HCT116 (cell line): ENCODE data around the gene HUS1. TPM values are rescaled to one million over a fixed set of nuclear protein-coding genes. Genes with fewer than 3 reads are reported as not detected.

Experiments
- ATAC-seq: fragments of 200-7000 bp; cut with Tn5 transposase; 2 replicates; pipeline ENCODE4 v1.9.1; 2020; ENCODE audit warnings: mild to moderate bottlenecking, moderate library complexity
- BruUV-seq: library from RNA; stranded (reverse); fragments of 400-500 nt; replicated peaks from 2 replicates; lab custom pipeline; 2021; lab: Mats Ljungman, UMichigan
- CTCF ChIA-PET: fragments of 300-600 bp; sonication (Branson Sonifier 250); formaldehyde crosslinking; loops from one replicate; lab custom pipeline; 2021; ENCODE audit warnings: antibody characterized with exemption; lab: Charles Lee
- POLR2A ChIA-PET: fragments of 300-600, 350-600 bp; sonication (Branson Sonifier 250); formaldehyde crosslinking; loops from one replicate; lab custom pipeline; 2021; ENCODE audit warnings: antibody characterized with exemption; lab: Charles Lee
- RAD21 ChIA-PET, 2 experiments: fragments of 300-600 bp; sonication (Branson Sonifier 250); formaldehyde crosslinking; loops; one replicate each; lab custom pipeline; 2023; ENCODE audit warnings: low total read pairs in 2 of 2; ENCODE audit not compliant: uncharacterized antibody in 2 of 2, unreplicated experiment in 2 of 2, low non-redundant PET in 1 of 2; lab: Charles Lee
- DNase-seq: peaks from one replicate; pipeline ENCODE4 v3.0.0-alpha.2; 2010; ENCODE audit warnings: low read depth, low spot score
- H2AFZ ChIP-seq: fragments of 200-600 bp; shearing (Covaris generic), sonication (generic); 2 replicates; pipeline ENCODE4 v1.6.1; 2017; ENCODE audit warnings: low read depth, mixed run types, mixed read lengths, antibody characterized with exemption, low read length; ENCODE audit not compliant: poor library complexity, severe bottlenecking
- H3K27ac ChIP-seq: 2 replicates; pipeline ENCODE4 v1.5.1; 2012; ENCODE audit warnings: low read depth, low read length
- H3K27me3 ChIP-seq: fragments of 200-600 bp; sonication (generic); 2 replicates; pipeline ENCODE4 v1.6.1; 2016; ENCODE audit warnings: mixed run types, low read length, mixed read lengths; ENCODE audit not compliant: insufficient read depth
- H3K36me3 ChIP-seq, 2 experiments: fragments of 200-500 bp in 1 of 2; fragments of 200-600 bp in 1 of 2; sonication (Bioruptor generic) in 1 of 2; sonication (generic) in 1 of 2; 2 replicates each; pipeline versions ENCODE4 v1.5.1 to v1.6.1; 2014 to 2016; ENCODE audit warnings: low read length in 2 of 2, inconsistent platforms in 1 of 2, mixed read lengths in 1 of 2, mixed run types in 1 of 2; ENCODE audit not compliant: insufficient read depth in 2 of 2, control insufficient read depth in 1 of 2
- H3K4me1 ChIP-seq, 2 experiments: fragments of 200-600 bp in 1 of 2; sonication (generic) in 1 of 2; 2 replicates each; pipeline versions ENCODE4 v1.5.1 to v1.6.1; 2012 to 2017; ENCODE audit warnings: low read length in 2 of 2, inconsistent platforms in 1 of 2, mild to moderate bottlenecking in 1 of 2, mixed read lengths in 1 of 2, mixed run types in 1 of 2, moderate library complexity in 1 of 2; ENCODE audit not compliant: insufficient read depth in 2 of 2, control insufficient read depth in 1 of 2
- H3K4me2 ChIP-seq: fragments of 200-600 bp; sonication (generic); 2 replicates; pipeline ENCODE4 v1.6.1; 2017; ENCODE audit warnings: mixed run types, low read length, mixed read lengths
- H3K4me3 ChIP-seq, 2 experiments: fragments of 200-600 bp in 1 of 2; sonication (generic) in 1 of 2; replicated peaks in 1 of 2; 2 replicates each; pipeline ENCODE4 v1.5.1; 2011 to 2016; ENCODE audit warnings: low read length in 2 of 2, control low read depth in 1 of 2, low read depth in 1 of 2, mild to moderate bottlenecking in 1 of 2, mixed read lengths in 1 of 2, mixed run types in 1 of 2
- H3K79me2 ChIP-seq: fragments of 200-600 bp; sonication (generic); 2 replicates; pipeline ENCODE4 v1.6.1; 2017; ENCODE audit warnings: mild to moderate bottlenecking, mixed run types, low read length, moderate library complexity, mixed read lengths; ENCODE audit not compliant: insufficient read depth
- H3K9ac ChIP-seq: fragments of 200-600 bp; sonication (generic); 2 replicates; pipeline ENCODE4 v1.6.1; 2016; ENCODE audit warnings: low read length, mixed read lengths
- H3K9me2 ChIP-seq: fragments of 200-600 bp; sonication (generic), shearing (Covaris generic); 2 replicates; pipeline ENCODE4 v1.6.1; 2017; ENCODE audit warnings: mixed run types, mild to moderate bottlenecking, moderate library complexity; ENCODE audit not compliant: insufficient read depth
- H3K9me3 ChIP-seq, 2 experiments: fragments of 200-500 bp in 1 of 2; fragments of 200-600 bp in 1 of 2; sonication (Bioruptor generic) in 1 of 2; sonication (generic) in 1 of 2; 2 replicates each; pipeline ENCODE4 v1.6.1; 2014 to 2017; ENCODE audit warnings: low read length in 2 of 2, mixed read lengths in 2 of 2, inconsistent platforms in 1 of 2, low read depth in 1 of 2, mild to moderate bottlenecking in 1 of 2, mixed run types in 1 of 2, moderate library complexity in 1 of 2; ENCODE audit not compliant: control insufficient read depth in 1 of 2, insufficient read depth in 1 of 2
- H4K20me1 ChIP-seq: fragments of 200-600 bp; sonication (generic), shearing (Covaris generic); 2 replicates; pipeline ENCODE4 v1.6.1; 2017; ENCODE audit warnings: mixed run types, mild to moderate bottlenecking, moderate library complexity; ENCODE audit not compliant: insufficient read depth
- RAD21 ChIP-seq: IDR thresholded peaks from 2 replicates; pipeline ENCODE4 v1.6.1; 2012; ENCODE audit warnings: low read depth, mild to moderate bottlenecking
- ZNF274 ChIP-seq: fragments of 200-500 bp; sonication (Bioruptor generic); IDR thresholded peaks from 2 replicates; pipeline ENCODE4 v1.6.1; 2014; ENCODE audit warnings: mild to moderate bottlenecking, low read depth, low read length, inconsistent platforms
- intact Hi-C: fragments of 100-400 bp; cut with micrococcal nuclease; formaldehyde crosslinking; loops from 2 replicates; pipeline ENCODE4 v1.10.0; 2022
- total RNA-seq: library from RNA; stranded (reverse); gene quantifications from one replicate; pipeline ENCODE4 v1.2.1, GENCODE V29; 2021; ENCODE audit not compliant: unreplicated experiment
- TF ChIP-seq, protein P1 (sequence below), 3 experiments: fragments of 200-600 bp in 1 of 3; sonication (generic) in 1 of 3; IDR thresholded peaks in 2 of 3; conservative IDR thresholded peaks in 1 of 3; 2 replicates each; pipeline ENCODE4 v1.5.1; 2012 to 2017; ENCODE audit warnings: low read depth in 2 of 3, low read length in 2 of 3, antibody characterized with exemption in 1 of 3, borderline replicate concordance in 1 of 3, control low read depth in 1 of 3, mild to moderate bottlenecking in 1 of 3, mixed read lengths in 1 of 3, mixed run types in 1 of 3, moderate library complexity in 1 of 3; ENCODE audit not compliant: insufficient read depth in 1 of 3

Gene HUS1
- total RNA-seq, 1 experiment from 2014 or later, result 30.0 TPM

DNA sequence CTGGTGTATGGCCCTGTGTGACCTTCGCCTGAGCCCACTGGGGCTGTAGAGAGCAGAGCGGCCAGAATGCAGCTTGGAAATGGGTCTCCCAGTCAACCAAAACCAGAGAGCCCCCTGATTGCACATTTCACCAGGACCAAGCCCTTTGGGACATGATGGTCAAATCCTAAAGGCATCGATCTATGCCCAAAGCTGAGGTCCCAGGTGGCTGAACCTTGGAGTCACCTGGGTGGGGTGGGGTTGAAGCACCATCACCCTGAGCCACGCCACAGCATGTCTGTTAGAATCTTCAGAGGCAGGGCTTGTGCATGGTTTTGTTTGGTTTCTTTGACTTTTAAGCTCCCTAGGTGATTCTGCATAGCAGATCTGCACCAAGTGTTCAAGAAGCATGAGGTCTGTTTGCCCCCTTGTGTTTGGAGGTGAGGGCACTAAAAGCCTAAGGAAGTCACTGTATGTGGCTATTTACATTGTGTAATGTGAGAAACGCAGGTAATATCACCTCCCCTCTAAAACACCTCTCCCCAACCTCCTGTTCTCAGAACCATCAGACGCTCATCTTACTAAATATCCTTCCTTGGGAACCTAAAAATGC lies 40.7 kb downstream of the HUS1 start:
- intact Hi-C loops, result no loop called here
- Histone ChIP-seq H3K9me2 (no peaks in the 10 kb centered on the region), H3K4me2 (no peak overlapping the region), H3K27me3 (no peaks in the 10 kb centered on the region), H3K27ac (no peak overlapping the region), H3K9me3 (no peaks in the 10 kb centered on the region), H3K4me1 (peaks cover 0 to 9% of the 10 kb centered on the region in 2 experiments; a peak in 2 of 4 replicates), H3K4me3 (no peak overlapping the region), H3K79me2 (no peaks in the 10 kb centered on the region), H4K20me1 (no peaks in the 10 kb centered on the region), H2AFZ (no peak overlapping the region)
- BruUV-seq, result no TSS peak
- CTCF ChIA-PET, result interaction anchor here (1.2 to 2.6 kb wide), 2 partner anchors 216 to 672 kb away, joined by 3 to 15 read pairs; no protein-coding TSS in a partner anchor
- ATAC-seq, result no peak
- TF ChIP-seq RAD21 (peak; percentile 43), ZNF274 (no peak)
- TF ChIP-seq, protein P1, sequence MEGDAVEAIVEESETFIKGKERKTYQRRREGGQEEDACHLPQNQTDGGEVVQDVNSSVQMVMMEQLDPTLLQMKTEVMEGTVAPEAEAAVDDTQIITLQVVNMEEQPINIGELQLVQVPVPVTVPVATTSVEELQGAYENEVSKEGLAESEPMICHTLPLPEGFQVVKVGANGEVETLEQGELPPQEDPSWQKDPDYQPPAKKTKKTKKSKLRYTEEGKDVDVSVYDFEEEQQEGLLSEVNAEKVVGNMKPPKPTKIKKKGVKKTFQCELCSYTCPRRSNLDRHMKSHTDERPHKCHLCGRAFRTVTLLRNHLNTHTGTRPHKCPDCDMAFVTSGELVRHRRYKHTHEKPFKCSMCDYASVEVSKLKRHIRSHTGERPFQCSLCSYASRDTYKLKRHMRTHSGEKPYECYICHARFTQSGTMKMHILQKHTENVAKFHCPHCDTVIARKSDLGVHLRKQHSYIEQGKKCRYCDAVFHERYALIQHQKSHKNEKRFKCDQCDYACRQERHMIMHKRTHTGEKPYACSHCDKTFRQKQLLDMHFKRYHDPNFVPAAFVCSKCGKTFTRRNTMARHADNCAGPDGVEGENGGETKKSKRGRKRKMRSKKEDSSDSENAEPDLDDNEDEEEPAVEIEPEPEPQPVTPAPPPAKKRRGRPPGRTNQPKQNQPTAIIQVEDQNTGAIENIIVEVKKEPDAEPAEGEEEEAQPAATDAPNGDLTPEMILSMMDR (IDR thresholded peaks at IDR 0.05 in 2 of 3, conservative IDR thresholded peaks at IDR 0.05 in 1 of 3; ENCODE audit: borderline replicate concordance in 1 of 3, insufficient read depth in 1 of 3, low read depth in 2 of 3, low read length in 2 of 3), result 0 out of 6 replicates have a peak, but pooled peaks of 2 of the 3 experiments have one; percentile 10 to 14
- TF ChIP-seq, all 23 proteins: peak for 2
- ChIA-PET RAD21 (interaction anchor here (1.1 to 1.7 kb wide), 2 partner anchors 672 to 673 kb away, joined by 3 to 7 read pairs; no protein-coding TSS in a partner anchor), POLR2A (no interaction called here)
- no peak for DNase-seq
- Histone ChIP-seq H3K9ac (no peak overlapping the region), H3K36me3 (no peaks in the 10 kb centered on the region)
